NCI-H69 (cell line): ENCODE measurements around the gene GJB3.
A peak's percentile ranks its signal among the peaks of the same experiment; 100 is the strongest.

ENCODE experiments used
- DNase-seq: peaks from one replicate; lab custom pipeline; 2025; lab: John Stamatoyannopoulos, UW

GJB3 gene

DNA sequence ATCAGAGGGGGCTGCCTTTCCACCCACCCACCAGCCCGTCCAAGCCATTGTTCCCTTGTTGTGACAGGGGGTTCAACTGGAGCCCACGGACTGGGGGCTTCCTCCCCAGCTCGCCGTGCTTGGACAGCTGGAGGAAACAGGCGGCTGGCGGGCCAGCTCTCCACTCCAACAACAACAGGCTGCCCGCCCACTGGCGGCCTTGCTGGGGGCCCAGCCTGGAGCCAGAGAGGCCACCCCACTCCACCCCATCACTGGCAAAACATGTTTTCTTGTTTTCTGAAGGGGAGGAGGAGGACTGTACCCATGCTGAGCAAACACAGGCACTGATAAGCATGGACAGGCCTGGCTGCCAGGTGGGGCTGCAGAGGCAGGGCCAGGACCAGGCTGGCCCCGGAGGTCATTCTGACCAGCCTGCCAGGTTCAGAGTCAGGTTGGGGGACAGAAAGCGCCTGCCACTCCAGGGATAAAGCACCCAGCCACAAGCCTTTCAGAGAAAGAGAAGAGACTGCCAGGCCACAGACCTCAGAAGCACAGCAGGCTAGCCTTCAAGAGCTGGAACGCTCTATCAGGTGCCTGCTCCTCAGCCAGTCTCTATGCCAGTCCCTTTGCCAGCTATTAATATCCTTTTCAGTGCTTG is 44.6 kb downstream of the GJB3 start:
- DNase-seq, result no peak

DNA sequence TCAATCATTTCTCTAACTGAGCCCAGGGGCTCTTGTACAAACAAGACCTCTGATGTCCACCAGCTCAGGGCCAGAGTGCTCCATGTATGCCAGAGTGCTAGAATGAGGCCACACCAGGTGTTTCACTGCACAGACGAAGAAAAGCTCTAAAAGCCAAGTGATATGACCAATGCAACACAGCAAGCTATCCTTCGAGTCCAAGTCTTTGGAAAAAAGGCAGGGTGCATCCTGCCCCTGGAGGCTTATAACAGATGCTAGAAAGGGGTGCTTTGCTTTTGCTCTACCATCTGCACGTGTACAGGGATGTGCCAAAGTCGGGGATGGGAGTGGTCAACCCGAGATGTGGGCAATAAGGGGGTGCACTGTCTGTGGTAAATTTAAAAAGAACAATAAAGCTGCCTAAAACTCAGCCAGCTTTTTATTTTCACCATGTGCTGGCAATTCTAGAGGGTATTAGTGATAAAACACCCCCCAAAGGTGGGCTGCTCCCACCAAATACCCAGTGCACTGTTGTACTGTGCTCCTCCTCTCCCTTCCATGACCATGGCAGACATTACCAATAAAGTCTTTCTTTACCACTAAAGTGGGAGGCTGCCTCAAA is 46.4 kb downstream of the GJB3 start:
- no peak for DNase-seq

- DNase-seq, result no peak
Measured at GRCh38 chr1:34828611-34829010, 47.6 kb downstream of the GJB3 start.

DNA sequence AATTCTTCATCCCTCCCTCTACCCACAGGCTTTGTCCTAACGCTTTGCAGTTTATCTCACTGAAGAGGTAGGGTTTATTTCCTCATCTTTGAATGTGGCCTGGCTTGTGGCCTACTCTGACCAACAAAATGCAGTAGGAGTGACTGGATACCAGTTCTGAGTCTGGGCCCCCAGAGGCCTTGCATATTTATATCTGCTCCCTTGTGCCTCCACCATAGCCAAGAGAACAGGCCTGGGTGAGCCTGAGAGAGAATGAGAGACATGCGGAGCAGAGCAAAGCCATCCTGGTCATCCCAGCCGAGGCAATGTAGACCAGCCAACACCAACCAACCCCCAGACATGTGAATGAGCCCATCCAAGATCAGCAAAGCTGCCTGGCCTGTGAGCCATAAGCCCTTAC is 48.2 kb downstream of the GJB3 start:
- no peak for DNase-seq

GRCh38 chr1:34831721-34832246 is 50.8 kb downstream of the GJB3 start:
- peak; percentile 56 for DNase-seq

DNA sequence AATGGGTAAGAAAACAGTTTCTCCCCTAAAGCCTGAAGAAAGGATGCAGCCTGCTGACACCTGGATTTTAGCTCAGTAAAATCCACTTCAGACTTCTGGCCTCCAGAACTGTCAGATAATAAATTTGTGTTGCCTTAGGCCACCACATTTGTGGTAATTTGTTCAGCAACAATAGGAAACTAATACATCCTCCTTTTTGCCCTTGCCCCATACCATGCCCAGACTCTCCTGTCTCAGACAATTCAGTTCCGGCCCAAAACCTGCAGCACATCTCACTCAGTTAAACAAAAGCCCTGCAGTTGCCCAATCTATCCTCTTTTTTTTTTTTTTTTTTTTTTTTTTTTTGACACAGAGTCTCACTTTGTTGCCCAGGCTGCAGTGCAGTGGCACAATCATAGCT is 52.7 kb downstream of the GJB3 start:
- no peak for DNase-seq
